ENCODE data around the gene SSTR3. TPM values are rescaled to one million over a fixed set of nuclear protein-coding genes. Genes with fewer than 3 reads are reported as not detected.
A peak's percentile ranks its signal among the peaks of the same experiment; 100 is the strongest.

Gene SSTR3
- total RNA-seq, 2 donors from 2014 or later, result 0.11 to 0.29 TPM

GRCh38 chr22:37249986-37250385 lies 37.7 kb upstream of the SSTR3 start:
- DNase-seq (ENCODE audit: low spot score) (no peak), ATAC-seq (no peak)
- H3K27ac Mint-ChIP-seq, result peak overlapping the region in 1 of 2 donors; percentile 11
- no peaks in the 10 kb centered on the region for H3K27me3 Mint-ChIP-seq
- H3K4me3 Mint-ChIP-seq, result no peak overlapping the region
- no peaks in the 10 kb centered on the region for H3K9me3 Mint-ChIP-seq
- H3K4me1 Mint-ChIP-seq (ENCODE audit: low read depth in 2 of 2), result peaks cover 8 to 12% of the 10 kb centered on the region in 2 donors
- H3K36me3 Mint-ChIP-seq, result no peaks in the 10 kb centered on the region

DNA sequence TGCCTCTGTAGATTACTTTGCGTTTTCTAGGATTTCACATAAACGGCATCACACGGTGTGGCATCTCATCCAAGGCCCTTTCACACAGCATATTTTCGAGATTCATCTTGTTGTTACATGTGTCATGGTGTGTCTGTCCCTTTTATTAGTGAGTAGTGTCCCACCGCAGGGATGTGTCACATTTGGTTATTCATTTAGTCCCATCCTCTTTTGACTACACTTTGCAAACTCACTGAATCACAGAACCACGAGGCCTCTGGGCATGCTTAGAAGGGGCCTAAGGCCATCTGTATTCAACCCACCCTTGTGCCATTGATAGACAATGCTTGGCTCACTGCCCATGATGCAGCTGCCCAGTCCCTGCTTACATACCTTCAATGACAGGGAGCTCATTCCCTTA lies 36.0 kb upstream of the SSTR3 start:
- H3K27me3 Mint-ChIP-seq, result no peaks in the 10 kb centered on the region
- H3K9me3 Mint-ChIP-seq, result no peaks in the 10 kb centered on the region
- DNase-seq (ENCODE audit: low spot score) (no peak), ATAC-seq (peak in 1 of 2 donors; percentile 45)
- H3K4me1 Mint-ChIP-seq (ENCODE audit: low read depth in 2 of 2), result peaks cover 17 to 18% of the 10 kb centered on the region in 2 donors
- H3K4me3 Mint-ChIP-seq, result peak overlapping the region; percentile 10
- H3K36me3 Mint-ChIP-seq, result no peaks in the 10 kb centered on the region
- H3K27ac Mint-ChIP-seq, result peak overlapping the region; percentile 54 to 64

DNA sequence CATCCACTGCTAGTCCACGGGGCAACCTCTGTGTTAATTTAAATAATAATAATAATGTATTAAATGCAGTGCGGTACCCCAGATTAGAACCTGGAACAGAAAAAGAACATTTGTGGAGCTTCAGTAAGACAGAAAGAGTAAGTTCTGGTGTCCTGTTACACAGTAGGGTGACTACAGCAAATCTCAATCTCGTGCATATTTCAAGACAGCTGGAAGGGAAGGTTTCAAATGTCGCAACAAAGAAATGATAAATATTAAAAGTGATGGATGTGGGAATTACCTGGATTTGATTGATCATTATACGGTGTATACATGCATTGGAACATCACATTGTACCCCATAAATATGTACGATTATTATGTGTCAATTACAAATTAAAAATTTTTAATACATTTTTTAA lies 33.5 kb upstream of the SSTR3 start:
- Mint-ChIP-seq H3K27ac (peak overlapping the region in 1 of 2 donors; percentile 99), H3K36me3 (peaks cover 12% of the 10 kb centered on the region), H3K4me3 (no peak overlapping the region), H3K9me3 (no peaks in the 10 kb centered on the region), H3K27me3 (no peaks in the 10 kb centered on the region), H3K4me1 (ENCODE audit: low read depth in 2 of 2) (peaks cover 31 to 38% of the 10 kb centered on the region in 2 donors)
- no peak for DNase-seq (ENCODE audit: low spot score)
- no peak for ATAC-seq

DNA sequence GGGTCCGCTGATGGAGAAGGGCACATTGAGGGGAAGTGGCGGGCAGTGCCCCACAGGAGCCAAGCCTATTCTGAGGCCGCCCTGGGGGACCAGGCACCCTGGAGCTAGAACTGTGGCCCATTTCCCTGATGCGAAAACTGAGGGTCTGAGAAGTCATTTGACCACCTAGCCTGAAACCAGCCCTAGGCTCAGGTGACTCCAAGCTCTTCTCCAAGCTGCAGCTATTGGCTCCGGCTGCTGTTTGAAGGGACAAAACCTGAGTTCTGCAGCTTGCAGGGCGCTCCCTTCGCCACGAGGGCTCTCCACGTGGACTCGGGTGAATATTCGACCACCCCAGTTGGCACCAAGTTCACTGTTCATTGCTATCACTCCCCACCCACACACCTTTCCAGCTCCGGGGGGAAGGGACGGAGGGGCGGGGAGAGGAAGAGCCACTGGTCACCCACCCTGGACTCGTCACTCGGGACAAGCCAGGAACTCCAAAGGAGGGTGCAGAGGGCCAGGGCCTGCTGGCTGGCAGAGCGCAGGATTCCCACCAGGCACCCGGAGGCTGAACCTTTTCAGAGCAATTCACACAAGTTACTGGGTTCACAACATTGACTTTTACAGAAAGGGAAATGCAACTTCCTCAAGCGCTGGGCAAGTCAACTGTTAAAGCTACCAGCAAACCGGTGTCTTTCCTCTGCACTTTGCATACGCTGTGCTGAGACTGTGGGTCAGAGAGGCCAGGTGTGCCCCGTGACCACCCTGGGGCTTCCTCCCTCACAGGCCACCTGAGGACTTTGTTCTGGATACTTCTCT lies 32.8 kb upstream of the SSTR3 start:
- peaks cover 37 to 44% of the 10 kb centered on the region in 2 donors for H3K4me1 Mint-ChIP-seq (ENCODE audit: low read depth in 2 of 2)
- no peaks in the 10 kb centered on the region for H3K27me3 Mint-ChIP-seq
- peaks cover 18% of the 10 kb centered on the region for H3K36me3 Mint-ChIP-seq
- ATAC-seq (no peak), DNase-seq (ENCODE audit: low spot score) (no peak)
- peak overlapping the region; percentile 97 for H3K4me3 Mint-ChIP-seq
- H3K27ac Mint-ChIP-seq, result peak overlapping the region; percentile 99 to 100
- H3K9me3 Mint-ChIP-seq, result no peaks in the 10 kb centered on the region

- H3K4me1 Mint-ChIP-seq (ENCODE audit: low read depth in 2 of 2), result peaks cover 45 to 52% of the 10 kb centered on the region in 2 donors
- ATAC-seq, result peak; percentile 74 to 82
- no peaks in the 10 kb centered on the region for H3K9me3 Mint-ChIP-seq
- peak within 1 kb of the TSS; percentile 99 to 100 for H3K27ac Mint-ChIP-seq
- no peaks in the 10 kb centered on the region for H3K27me3 Mint-ChIP-seq
- peaks cover 18% of the 10 kb centered on the region for H3K36me3 Mint-ChIP-seq
- peak within 1 kb of the TSS; percentile 97 for H3K4me3 Mint-ChIP-seq
- peak; percentile 94 for DNase-seq (ENCODE audit: low spot score)
These were observed 32.0 kb upstream of the SSTR3 start, which contains the start of gene RAC2 for GRCh38 chr22:37244114-37244921. RAC2 (minus strand) TSS chr22:37244269; CDS start chr22:37244148, 121 bp downstream.

- Mint-ChIP-seq H3K4me3 (peak overlapping the region; percentile 97), H3K36me3 (peaks cover 18% of the 10 kb centered on the region), H3K4me1 (ENCODE audit: low read depth in 2 of 2) (peaks cover 52 to 56% of the 10 kb centered on the region in 2 donors), H3K27me3 (no peaks in the 10 kb centered on the region), H3K27ac (peak overlapping the region; percentile 99 to 100), H3K9me3 (no peaks in the 10 kb centered on the region)
- DNase-seq (ENCODE audit: low spot score) (no peak), ATAC-seq (no peak)
These were observed 31.3 kb upstream of the SSTR3 start for GRCh38 chr22:37243402-37244113.

GRCh38 chr22:37242395-37242918 lies 30.2 kb upstream of the SSTR3 start:
- H3K4me3 Mint-ChIP-seq, result peak overlapping the region; percentile 97
- peak; percentile 84 to 88 for ATAC-seq
- peaks cover 55 to 60% of the 10 kb centered on the region in 2 donors for H3K4me1 Mint-ChIP-seq (ENCODE audit: low read depth in 2 of 2)
- H3K27ac Mint-ChIP-seq, result peak overlapping the region; percentile 99 to 100
- H3K36me3 Mint-ChIP-seq, result peaks cover 22% of the 10 kb centered on the region
- DNase-seq (ENCODE audit: low spot score), result peak; percentile 98
- no peaks in the 10 kb centered on the region for H3K9me3 Mint-ChIP-seq
- H3K27me3 Mint-ChIP-seq, result no peaks in the 10 kb centered on the region

DNA sequence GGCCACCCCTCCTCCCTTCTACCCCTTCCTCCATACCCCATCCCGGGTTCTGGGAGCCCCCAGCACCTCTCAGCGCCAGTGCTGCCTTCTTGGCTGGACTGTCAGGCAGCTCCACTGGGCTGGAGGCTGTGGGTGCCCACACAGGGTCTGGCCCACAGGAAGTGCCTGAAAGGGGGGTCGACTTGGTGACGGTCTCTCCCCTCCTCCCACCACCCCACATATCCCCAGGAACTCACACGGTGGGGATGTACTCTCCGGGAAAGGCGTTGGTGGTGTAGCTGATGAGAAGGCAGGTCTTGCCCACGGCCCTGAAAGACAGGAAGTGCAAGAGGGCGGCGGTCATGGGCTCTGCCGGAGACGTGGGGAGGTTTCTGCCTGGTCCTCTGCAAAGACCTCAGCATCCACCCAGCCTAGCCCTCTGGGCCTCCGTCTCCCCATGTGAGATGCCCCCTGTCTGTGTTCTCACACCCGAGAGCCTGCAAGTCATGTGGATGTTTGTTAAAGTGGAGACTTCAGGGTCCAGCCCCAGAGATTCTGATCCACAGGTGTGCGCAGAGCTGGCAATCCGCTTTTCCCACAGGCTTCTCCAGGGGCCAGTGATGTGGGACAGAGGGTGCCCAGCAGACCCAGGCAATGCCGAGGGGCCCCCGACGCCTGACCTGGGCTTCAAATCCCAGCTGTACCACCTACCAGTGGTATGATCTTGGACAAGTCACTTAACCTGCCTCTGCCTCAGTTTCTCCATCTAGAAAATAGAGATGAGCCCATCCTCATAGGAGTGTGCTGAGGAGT lies 29.3 kb upstream of the SSTR3 start:
- ATAC-seq, result peak; percentile 33 to 41
- Mint-ChIP-seq H3K9me3 (no peaks in the 10 kb centered on the region), H3K27me3 (no peaks in the 10 kb centered on the region), H3K36me3 (peaks cover 24% of the 10 kb centered on the region), H3K4me3 (peak overlapping the region; percentile 97), H3K4me1 (ENCODE audit: low read depth in 2 of 2) (peaks cover 63 to 69% of the 10 kb centered on the region in 2 donors), H3K27ac (peak overlapping the region; percentile 99 to 100)
- peak; percentile 86 for DNase-seq (ENCODE audit: low spot score)

- Mint-ChIP-seq H3K9me3 (no peaks in the 10 kb centered on the region), H3K4me1 (ENCODE audit: low read depth in 2 of 2) (peaks cover 68 to 75% of the 10 kb centered on the region in 2 donors), H3K4me3 (peak overlapping the region; percentile 97), H3K27me3 (no peaks in the 10 kb centered on the region), H3K36me3 (peaks cover 29% of the 10 kb centered on the region), H3K27ac (peak overlapping the region; percentile 99 to 100)
- no peak for DNase-seq (ENCODE audit: low spot score)
- ATAC-seq, result no peak
These were observed 28.7 kb upstream of the SSTR3 start for GRCh38 chr22:37240941-37241320.

GRCh38 chr22:37240240-37240940 lies 28.1 kb upstream of the SSTR3 start:
- ATAC-seq (no peak), DNase-seq (ENCODE audit: low spot score) (no peak)
- Mint-ChIP-seq H3K4me1 (ENCODE audit: low read depth in 2 of 2) (peaks cover 74 to 80% of the 10 kb centered on the region in 2 donors), H3K27me3 (no peaks in the 10 kb centered on the region), H3K9me3 (no peaks in the 10 kb centered on the region), H3K36me3 (peaks cover 29% of the 10 kb centered on the region), H3K4me3 (peak overlapping the region; percentile 97), H3K27ac (peak overlapping the region; percentile 99 to 100)

- ATAC-seq, result no peak
- Mint-ChIP-seq H3K36me3 (peaks cover 33% of the 10 kb centered on the region), H3K4me1 (ENCODE audit: low read depth in 2 of 2) (peaks cover 79 to 85% of the 10 kb centered on the region in 2 donors), H3K4me3 (peak overlapping the region; percentile 97), H3K27me3 (no peaks in the 10 kb centered on the region), H3K27ac (peak overlapping the region; percentile 99 to 100), H3K9me3 (no peaks in the 10 kb centered on the region)
- DNase-seq (ENCODE audit: low spot score), result no peak
These were observed 27.3 kb upstream of the SSTR3 start for GRCh38 chr22:37239336-37240239.

All from natural killer cell treated with Interleukin-12 subunit alpha and Interleukin-12 subunit beta and Interleukin-15 and Interleukin-18, amount 100 ng/mL, for 72 hours (primary cell).